Tibial artery (tissue), 4 donors: ENCODE measurements around the gene NEGR1.

Experiments used
- DNase-seq, 2 donors: peaks; one replicate each; pipeline ENCODE4 v3.0.0-alpha.2; 2019
- H3K27ac ChIP-seq, 2 donors: fragments of 200-600 bp; sonication (generic) in 1 of 2; 1 replicate in 1 of 2; 2 replicates in 1 of 2; pipeline ENCODE4 v1.5.1; 2018 to 2019; ENCODE audit warnings: mild to moderate bottlenecking in 1 of 2
- H3K27me3 ChIP-seq, 2 donors: fragments of 200-600 bp; sonication (generic) in 1 of 2; one replicate each; pipeline versions ENCODE4 v1.5.1 to v1.6.0; 2016 to 2019
- H3K36me3 ChIP-seq, 3 donors: fragments of 200-600 bp; sonication (generic) in 2 of 3; one replicate each; pipeline ENCODE4 v1.5.1; 2016 to 2019; ENCODE audit warnings: mild to moderate bottlenecking in 2 of 3
- H3K4me1 ChIP-seq, 4 donors: fragments of 200-600 bp; sonication (generic) in 2 of 4; 1 replicate in 3 of 4; 2 replicates in 1 of 4; pipeline ENCODE4 v1.5.1; 2016 to 2019
- H3K4me3 ChIP-seq, 2 donors: fragments of 200-600 bp; sonication (generic) in 1 of 2; 1 replicate in 1 of 2; 2 replicates in 1 of 2; pipeline ENCODE4 v1.5.1; 2018 to 2019; ENCODE audit warnings: mild to moderate bottlenecking in 2 of 2
- H3K9me3 ChIP-seq, 3 donors: fragments of 200-600 bp; sonication (generic) in 1 of 3; one replicate each; pipeline ENCODE4 v1.5.1; 2016 to 2019
- intact Hi-C: fragments of 100-400 bp; cut with DNase I; formaldehyde crosslinking; loops from one replicate; pipeline ENCODE4 v1.15.0; 2023; ENCODE audit warnings: low total_unique reads
- TF ChIP-seq, protein P1 (sequence below), 2 experiments: fragments of 200-600 bp in 1 of 2; fragments of 450-650 bp in 1 of 2; IDR thresholded peaks; one replicate each; pipeline ENCODE4 v1.5.1; 2017 to 2019; ENCODE audit warnings: antibody characterized with exemption in 2 of 2, mild to moderate bottlenecking in 1 of 2, moderate library complexity in 1 of 2

The NEGR1 gene

DNA sequence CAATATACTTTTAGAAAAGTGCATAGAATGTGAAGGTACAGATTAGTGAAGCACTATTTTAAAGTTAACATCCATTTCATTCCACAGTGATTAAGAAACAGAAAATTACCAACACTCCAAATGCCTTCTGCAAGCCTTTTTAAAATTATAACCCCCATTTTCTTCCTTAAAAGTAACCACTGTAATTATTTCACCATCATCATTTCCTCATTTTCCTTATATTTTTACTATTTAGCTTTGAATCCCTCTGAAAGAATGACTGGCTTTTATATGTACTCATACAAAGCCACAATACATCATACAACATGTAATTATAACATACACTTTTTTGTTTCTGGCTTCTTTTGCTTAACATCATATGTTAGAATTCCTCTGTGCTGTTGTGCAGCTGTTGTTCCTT, 6.5 kb upstream of the NEGR1 start:
- Histone ChIP-seq H3K27me3 (no peaks in the 10 kb centered on the region), H3K36me3 (no peaks in the 10 kb centered on the region), H3K4me1 (peaks cover 0 to 8% (median 3%) of the 10 kb centered on the region in 4 donors), H3K4me3 (no peak overlapping the region), H3K9me3 (no peaks in the 10 kb centered on the region), H3K27ac (no peak overlapping the region)
- DNase-seq: no peak
- intact Hi-C loops: no loop called here
- TF ChIP-seq, protein P1, sequence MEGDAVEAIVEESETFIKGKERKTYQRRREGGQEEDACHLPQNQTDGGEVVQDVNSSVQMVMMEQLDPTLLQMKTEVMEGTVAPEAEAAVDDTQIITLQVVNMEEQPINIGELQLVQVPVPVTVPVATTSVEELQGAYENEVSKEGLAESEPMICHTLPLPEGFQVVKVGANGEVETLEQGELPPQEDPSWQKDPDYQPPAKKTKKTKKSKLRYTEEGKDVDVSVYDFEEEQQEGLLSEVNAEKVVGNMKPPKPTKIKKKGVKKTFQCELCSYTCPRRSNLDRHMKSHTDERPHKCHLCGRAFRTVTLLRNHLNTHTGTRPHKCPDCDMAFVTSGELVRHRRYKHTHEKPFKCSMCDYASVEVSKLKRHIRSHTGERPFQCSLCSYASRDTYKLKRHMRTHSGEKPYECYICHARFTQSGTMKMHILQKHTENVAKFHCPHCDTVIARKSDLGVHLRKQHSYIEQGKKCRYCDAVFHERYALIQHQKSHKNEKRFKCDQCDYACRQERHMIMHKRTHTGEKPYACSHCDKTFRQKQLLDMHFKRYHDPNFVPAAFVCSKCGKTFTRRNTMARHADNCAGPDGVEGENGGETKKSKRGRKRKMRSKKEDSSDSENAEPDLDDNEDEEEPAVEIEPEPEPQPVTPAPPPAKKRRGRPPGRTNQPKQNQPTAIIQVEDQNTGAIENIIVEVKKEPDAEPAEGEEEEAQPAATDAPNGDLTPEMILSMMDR (IDR thresholded peaks at IDR 0.05): no peak

DNA sequence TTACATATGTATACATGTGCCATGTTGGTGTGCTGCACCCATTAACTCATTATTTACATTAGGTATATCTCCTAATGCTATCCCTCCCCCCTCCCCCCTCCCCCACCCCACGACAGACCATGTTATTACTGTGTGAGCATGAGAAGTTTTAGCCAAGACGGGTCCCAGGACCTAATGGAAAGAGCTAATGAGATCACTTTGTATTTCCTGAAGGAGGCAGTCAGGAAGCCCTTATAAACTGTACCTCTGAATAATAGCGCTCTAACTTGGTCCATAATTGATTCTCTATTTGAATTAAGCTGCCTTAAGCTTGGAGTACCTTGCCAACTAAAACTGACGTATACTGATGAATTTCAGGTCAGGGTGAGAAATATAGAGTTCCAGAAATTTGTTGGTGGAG, 4.1 kb upstream of the NEGR1 start:
- Histone ChIP-seq H3K27ac (no peak overlapping the region), H3K36me3 (no peaks in the 10 kb centered on the region)
- intact Hi-C loops: no loop called here

DNA sequence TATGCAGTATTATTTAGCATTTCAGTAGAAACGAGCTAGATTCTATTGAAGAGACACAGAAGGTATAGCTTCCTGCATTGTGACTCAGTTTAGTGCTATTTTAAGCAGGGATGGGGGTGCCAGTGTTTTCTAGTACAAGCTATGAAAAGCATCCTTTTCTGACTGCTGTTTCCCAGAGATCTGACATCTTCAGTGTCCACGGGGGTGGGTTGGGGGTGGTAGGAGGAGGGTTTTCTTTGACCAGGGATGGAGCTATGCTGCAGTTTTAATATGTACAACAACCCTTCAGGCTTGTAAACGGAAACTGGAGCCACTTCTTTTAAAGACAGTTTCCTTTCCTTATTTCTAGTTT, 2.7 kb upstream of the NEGR1 start:
- peak in 1 of 2 donors; percentile 27 for DNase-seq
- Histone ChIP-seq H3K27me3 (no peaks in the 10 kb centered on the region), H3K36me3 (no peaks in the 10 kb centered on the region), H3K4me3 (peak overlapping the region; percentile 85 to 91), H3K4me1 (peaks cover 0 to 25% (median 5%) of the 10 kb centered on the region in 4 donors), H3K27ac (peak overlapping the region; percentile 96 to 99), H3K9me3 (no peaks in the 10 kb centered on the region)
- intact Hi-C loops: no loop called here
- TF ChIP-seq, protein P1 (IDR thresholded peaks at IDR 0.05): no peak

More for the DNA sequence above, 4.1 kb upstream of the NEGR1 start:
- Histone ChIP-seq H3K4me3 (no peak overlapping the region), H3K27me3 (no peaks in the 10 kb centered on the region), H3K9me3 (no peaks in the 10 kb centered on the region), H3K4me1 (peaks cover 0 to 11% (median 3%) of the 10 kb centered on the region in 4 donors)
- no peak for DNase-seq
- TF ChIP-seq, protein P1 (IDR thresholded peaks at IDR 0.05): no peak

DNA sequence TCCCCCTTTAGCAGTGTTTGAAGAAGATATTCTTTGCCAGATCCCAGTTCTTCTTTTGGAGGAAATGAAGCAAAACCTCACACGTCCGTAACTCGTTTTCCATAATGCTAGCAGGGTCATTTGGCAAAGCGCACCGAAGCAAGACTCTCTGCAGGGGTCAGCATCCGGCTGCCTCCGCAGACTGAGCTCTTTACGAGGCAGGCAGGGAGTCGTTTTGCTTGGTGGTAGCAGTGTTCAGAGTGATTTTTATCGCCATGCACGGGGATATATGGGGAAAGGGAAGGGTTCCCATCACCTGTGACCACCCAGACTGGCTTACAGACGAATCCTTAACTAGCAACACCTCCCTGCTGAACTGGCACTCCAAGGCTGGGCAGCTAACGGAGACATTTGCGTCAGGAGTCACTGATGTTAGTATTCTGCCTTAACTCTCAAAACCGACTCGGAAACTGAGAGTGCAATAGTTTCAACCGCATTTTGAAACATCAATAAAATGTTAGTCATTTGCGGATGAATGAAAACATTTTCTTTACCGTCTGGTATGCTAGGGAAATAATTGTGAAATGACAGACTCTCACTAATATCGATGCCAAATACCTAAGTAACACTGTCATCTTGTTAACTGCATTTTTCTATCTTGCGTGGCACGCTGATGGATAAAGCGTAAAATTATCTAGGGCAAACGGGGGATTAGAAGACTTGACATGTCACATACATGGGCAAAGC, 2.2 kb upstream of the NEGR1 start:
- Histone ChIP-seq H3K27ac (peak overlapping the region; percentile 96 to 99), H3K4me3 (peak overlapping the region; percentile 85 to 91), H3K4me1 (peaks cover 0 to 30% (median 5%) of the 10 kb centered on the region in 4 donors), H3K36me3 (no peaks in the 10 kb centered on the region), H3K9me3 (no peaks in the 10 kb centered on the region), H3K27me3 (no peaks in the 10 kb centered on the region)
- intact Hi-C loops: no loop called here
- TF ChIP-seq, protein P1 (IDR thresholded peaks at IDR 0.05): no peak
- peak; percentile 33 to 66 for DNase-seq

DNA sequence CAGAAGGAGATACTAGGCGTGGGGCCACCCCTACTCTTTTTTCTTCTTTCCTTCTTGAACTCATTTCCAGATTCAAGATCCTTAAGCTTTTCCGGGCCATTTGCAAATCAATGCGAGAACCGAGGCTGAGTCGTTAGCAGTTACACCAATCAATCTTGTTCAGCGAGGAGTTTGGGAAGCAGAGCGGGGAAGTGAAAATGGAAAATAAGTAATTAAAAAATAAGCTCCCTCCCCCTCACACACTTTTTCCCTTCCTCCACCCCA, 1.7 kb upstream of the NEGR1 start:
- intact Hi-C loops: no loop called here
- TF ChIP-seq, protein P1 (IDR thresholded peaks at IDR 0.05): no peak
- DNase-seq: no peak
- Histone ChIP-seq H3K36me3 (no peaks in the 10 kb centered on the region), H3K9me3 (no peaks in the 10 kb centered on the region), H3K4me3 (peak overlapping the region; percentile 85 to 91), H3K27me3 (no peaks in the 10 kb centered on the region), H3K4me1 (peaks cover 0 to 35% (median 5%) of the 10 kb centered on the region in 4 donors), H3K27ac (peak overlapping the region; percentile 96 to 99)
